ENCODE measurements around the gene TMEM156. TPM values are rescaled to one million over a fixed set of nuclear protein-coding genes. Genes with fewer than 3 reads are reported as not detected.

TMEM156 gene
- total RNA-seq, 2 donors from 2014 or later = 25.6 to 30.2 TPM

GRCh38 chr4:38935391-38936073 is 96.7 kb downstream of the TMEM156 start:
- H3K4me1 Mint-ChIP-seq = peaks cover 3% of the 10 kb centered on the region
- no peak overlapping the region for H3K27ac Mint-ChIP-seq
- no peak for DNase-seq
- ATAC-seq = no peak
- H3K27me3 Mint-ChIP-seq = no peaks in the 10 kb centered on the region
- H3K36me3 Mint-ChIP-seq (ENCODE audit: low read depth) = peaks cover 2% of the 10 kb centered on the region
- no peak overlapping the region for H3K4me3 Mint-ChIP-seq
- H3K9me3 ChIP-seq (ENCODE audit: control insufficient read depth, low read length, poor library complexity, severe bottlenecking) = no peaks in the 10 kb centered on the region

- no peaks in the 10 kb centered on the region for H3K27me3 Mint-ChIP-seq
- H3K4me3 Mint-ChIP-seq = no peak overlapping the region
- H3K4me1 Mint-ChIP-seq = no peaks in the 10 kb centered on the region
- ATAC-seq = no peak
- H3K9me3 ChIP-seq (ENCODE audit: control insufficient read depth, low read length, poor library complexity, severe bottlenecking) = no peaks in the 10 kb centered on the region
- no peak overlapping the region for H3K27ac Mint-ChIP-seq
- no peak for DNase-seq
- peaks cover 4% of the 10 kb centered on the region for H3K36me3 Mint-ChIP-seq (ENCODE audit: low read depth)
Measured at GRCh38 chr4:38931125-38931524, 101.1 kb downstream of the TMEM156 start.

- no peaks in the 10 kb centered on the region for H3K9me3 ChIP-seq (ENCODE audit: control insufficient read depth, low read length, poor library complexity, severe bottlenecking)
- no peak overlapping the region for H3K4me3 Mint-ChIP-seq
- H3K27ac Mint-ChIP-seq = no peak overlapping the region
- H3K4me1 Mint-ChIP-seq = no peaks in the 10 kb centered on the region
- H3K36me3 Mint-ChIP-seq (ENCODE audit: low read depth) = peaks cover 4% of the 10 kb centered on the region
- no peaks in the 10 kb centered on the region for H3K27me3 Mint-ChIP-seq
- DNase-seq (no peak), ATAC-seq (no peak)
Measured at GRCh38 chr4:38930707-38931106, 101.5 kb downstream of the TMEM156 start.

GRCh38 chr4:38930204-38930603 is 102.0 kb downstream of the TMEM156 start:
- no peak for DNase-seq
- no peak overlapping the region for H3K27ac Mint-ChIP-seq
- no peaks in the 10 kb centered on the region for H3K9me3 ChIP-seq (ENCODE audit: control insufficient read depth, low read length, poor library complexity, severe bottlenecking)
- no peaks in the 10 kb centered on the region for H3K4me1 Mint-ChIP-seq
- H3K4me3 Mint-ChIP-seq = no peak overlapping the region
- ATAC-seq = no peak
- no peaks in the 10 kb centered on the region for H3K27me3 Mint-ChIP-seq
- H3K36me3 Mint-ChIP-seq (ENCODE audit: low read depth) = peaks cover 4% of the 10 kb centered on the region

- no peak overlapping the region for H3K4me3 Mint-ChIP-seq
- ATAC-seq (no peak), DNase-seq (no peak)
- peaks cover 4% of the 10 kb centered on the region for H3K36me3 Mint-ChIP-seq (ENCODE audit: low read depth)
- H3K9me3 ChIP-seq (ENCODE audit: control insufficient read depth, low read length, poor library complexity, severe bottlenecking) = no peaks in the 10 kb centered on the region
- H3K27ac Mint-ChIP-seq = no peak overlapping the region
- H3K27me3 Mint-ChIP-seq = no peaks in the 10 kb centered on the region
- no peaks in the 10 kb centered on the region for H3K4me1 Mint-ChIP-seq
Measured at GRCh38 chr4:38928974-38929373, 103.2 kb downstream of the TMEM156 start.

- ATAC-seq = no peak
- Mint-ChIP-seq H3K36me3 (ENCODE audit: low read depth) (peaks cover 4% of the 10 kb centered on the region), H3K27ac (no peak overlapping the region), H3K27me3 (no peaks in the 10 kb centered on the region), H3K4me3 (no peak overlapping the region), H3K4me1 (no peaks in the 10 kb centered on the region)
- no peak for DNase-seq
- no peaks in the 10 kb centered on the region for H3K9me3 ChIP-seq (ENCODE audit: control insufficient read depth, low read length, poor library complexity, severe bottlenecking)
Measured at GRCh38 chr4:38928568-38928967, 103.6 kb downstream of the TMEM156 start.

- ATAC-seq (no peak), DNase-seq (no peak)
Measured at GRCh38 chr4:38926896-38927295, 105.3 kb downstream of the TMEM156 start.

GRCh38 chr4:38925492-38926413 is 106.5 kb downstream of the TMEM156 start:
- DNase-seq = no peak
- no peak overlapping the region for H3K4me3 Mint-ChIP-seq
- peaks cover 2% of the 10 kb centered on the region for H3K4me1 Mint-ChIP-seq
- no peaks in the 10 kb centered on the region for H3K9me3 ChIP-seq (ENCODE audit: control insufficient read depth, low read length, poor library complexity, severe bottlenecking)
- no peaks in the 10 kb centered on the region for H3K27me3 Mint-ChIP-seq
- H3K36me3 Mint-ChIP-seq (ENCODE audit: low read depth) = peaks cover 4% of the 10 kb centered on the region
- no peak overlapping the region for H3K27ac Mint-ChIP-seq
- no peak for ATAC-seq

More at GRCh38 chr4:38926896-38927295, 105.3 kb downstream of the TMEM156 start:
- H3K36me3 Mint-ChIP-seq (ENCODE audit: low read depth) = peaks cover 4% of the 10 kb centered on the region
- H3K4me3 Mint-ChIP-seq = no peak overlapping the region
- no peaks in the 10 kb centered on the region for H3K27me3 Mint-ChIP-seq
- H3K9me3 ChIP-seq (ENCODE audit: control insufficient read depth, low read length, poor library complexity, severe bottlenecking) = no peaks in the 10 kb centered on the region
- no peaks in the 10 kb centered on the region for H3K4me1 Mint-ChIP-seq
- H3K27ac Mint-ChIP-seq = no peak overlapping the region

GRCh38 chr4:38924353-38924752 is 107.9 kb downstream of the TMEM156 start:
- H3K9me3 ChIP-seq (ENCODE audit: control insufficient read depth, low read length, poor library complexity, severe bottlenecking) = no peaks in the 10 kb centered on the region
- no peak for ATAC-seq
- Mint-ChIP-seq H3K27ac (no peak overlapping the region), H3K4me1 (peaks cover 5% of the 10 kb centered on the region), H3K27me3 (no peaks in the 10 kb centered on the region), H3K36me3 (ENCODE audit: low read depth) (peaks cover 4% of the 10 kb centered on the region), H3K4me3 (no peak overlapping the region)
- DNase-seq = no peak

GRCh38 chr4:38923746-38924145 is 108.5 kb downstream of the TMEM156 start:
- Mint-ChIP-seq H3K4me1 (peaks cover 5% of the 10 kb centered on the region), H3K27ac (no peak overlapping the region), H3K27me3 (no peaks in the 10 kb centered on the region), H3K36me3 (ENCODE audit: low read depth) (peaks cover 4% of the 10 kb centered on the region), H3K4me3 (no peak overlapping the region)
- no peak for DNase-seq
- no peak for ATAC-seq
- no peaks in the 10 kb centered on the region for H3K9me3 ChIP-seq (ENCODE audit: control insufficient read depth, low read length, poor library complexity, severe bottlenecking)

GRCh38 chr4:38921151-38921550 is 111.1 kb downstream of the TMEM156 start:
- no peak overlapping the region for H3K4me3 Mint-ChIP-seq
- H3K9me3 ChIP-seq (ENCODE audit: control insufficient read depth, low read length, poor library complexity, severe bottlenecking) = no peaks in the 10 kb centered on the region
- DNase-seq (no peak), ATAC-seq (no peak)
- no peak overlapping the region for H3K27ac Mint-ChIP-seq
- H3K36me3 Mint-ChIP-seq (ENCODE audit: low read depth) = no peaks in the 10 kb centered on the region
- H3K4me1 Mint-ChIP-seq = peaks cover 5% of the 10 kb centered on the region
- no peaks in the 10 kb centered on the region for H3K27me3 Mint-ChIP-seq

GRCh38 chr4:38920677-38921076 is 111.5 kb downstream of the TMEM156 start:
- H3K4me3 Mint-ChIP-seq = no peak overlapping the region
- DNase-seq = no peak
- H3K36me3 Mint-ChIP-seq (ENCODE audit: low read depth) = no peaks in the 10 kb centered on the region
- peaks cover 5% of the 10 kb centered on the region for H3K4me1 Mint-ChIP-seq
- no peak for ATAC-seq
- no peaks in the 10 kb centered on the region for H3K27me3 Mint-ChIP-seq
- H3K9me3 ChIP-seq (ENCODE audit: control insufficient read depth, low read length, poor library complexity, severe bottlenecking) = no peaks in the 10 kb centered on the region
- no peak overlapping the region for H3K27ac Mint-ChIP-seq

- H3K36me3 Mint-ChIP-seq (ENCODE audit: low read depth) = no peaks in the 10 kb centered on the region
Measured at GRCh38 chr4:38920186-38920585, 112.0 kb downstream of the TMEM156 start.

More at GRCh38 chr4:38920186-38920585, 112.0 kb downstream of the TMEM156 start:
- H3K4me1 Mint-ChIP-seq = peaks cover 8% of the 10 kb centered on the region
- H3K27me3 Mint-ChIP-seq = no peaks in the 10 kb centered on the region
- no peak overlapping the region for H3K4me3 Mint-ChIP-seq
- DNase-seq (no peak), ATAC-seq (no peak)
- no peaks in the 10 kb centered on the region for H3K9me3 ChIP-seq (ENCODE audit: control insufficient read depth, low read length, poor library complexity, severe bottlenecking)
- no peak overlapping the region for H3K27ac Mint-ChIP-seq

Measured in T-helper 17 cell (primary cell).